GM18526 (cell line): ENCODE measurements around the gene STX16.

Experiments
- POLR2A ChIP-seq: IDR thresholded peaks from 3 replicates; pipeline ENCODE4 v1.6.1; 2011; ENCODE audit not compliant: insufficient read length; ENCODE audit errors: extremely low read depth

The STX16 gene

DNA sequence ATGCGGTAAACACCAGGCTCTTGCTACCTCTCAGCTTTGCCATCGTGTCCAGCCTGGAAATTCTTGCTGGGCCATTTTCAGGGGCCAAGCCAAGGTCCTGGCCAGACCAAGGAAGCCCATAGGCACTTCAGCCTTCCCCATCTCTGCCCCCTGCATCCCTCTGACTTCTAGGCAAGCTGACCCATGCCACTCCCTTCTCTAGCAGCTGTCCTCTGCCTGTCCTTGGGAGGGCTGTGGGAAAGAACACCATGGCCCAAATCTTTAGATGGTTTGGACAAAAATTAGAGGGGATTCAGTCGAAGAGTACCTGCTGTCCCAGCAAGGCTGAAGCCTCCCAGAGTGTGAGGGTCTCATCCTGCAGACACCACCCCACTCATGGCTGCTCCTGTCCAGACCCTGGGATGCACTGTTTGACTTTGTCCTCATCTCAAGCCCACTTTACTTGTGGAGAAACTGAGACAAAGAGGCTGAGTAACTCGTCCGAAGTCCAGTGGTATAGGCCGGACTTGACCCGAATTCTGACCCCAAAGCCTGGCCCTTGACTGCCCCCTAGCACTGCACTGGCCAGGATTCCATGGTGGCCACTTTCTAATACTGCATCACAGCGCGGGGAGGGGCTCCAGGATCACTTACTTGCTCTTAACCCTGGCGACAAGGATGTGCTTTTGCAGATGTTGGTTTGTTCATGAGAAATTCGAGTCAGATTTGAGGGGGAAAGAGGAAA lies 22.4 kb upstream of the STX16 start:
- no peak for TF ChIP-seq POLR2A

DNA sequence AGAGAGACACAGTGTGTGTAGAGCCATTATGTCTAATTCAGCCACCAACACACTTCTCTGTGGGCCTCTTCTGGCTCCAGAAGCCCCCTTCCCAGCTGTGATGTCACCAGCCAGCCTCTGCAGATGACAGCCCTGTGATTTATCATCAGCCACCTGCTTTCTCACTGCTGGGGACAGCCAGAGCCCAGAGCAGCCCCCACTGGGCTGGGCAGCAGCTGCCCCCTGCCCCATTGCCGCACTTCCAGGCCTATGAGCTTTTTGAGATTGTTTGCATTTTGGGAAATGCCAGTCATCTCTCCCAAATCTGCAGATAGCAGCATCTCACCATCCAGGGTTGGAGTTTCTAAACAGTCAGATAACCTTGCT lies 21.9 kb upstream of the STX16 start:
- TF ChIP-seq POLR2A: no peak

DNA sequence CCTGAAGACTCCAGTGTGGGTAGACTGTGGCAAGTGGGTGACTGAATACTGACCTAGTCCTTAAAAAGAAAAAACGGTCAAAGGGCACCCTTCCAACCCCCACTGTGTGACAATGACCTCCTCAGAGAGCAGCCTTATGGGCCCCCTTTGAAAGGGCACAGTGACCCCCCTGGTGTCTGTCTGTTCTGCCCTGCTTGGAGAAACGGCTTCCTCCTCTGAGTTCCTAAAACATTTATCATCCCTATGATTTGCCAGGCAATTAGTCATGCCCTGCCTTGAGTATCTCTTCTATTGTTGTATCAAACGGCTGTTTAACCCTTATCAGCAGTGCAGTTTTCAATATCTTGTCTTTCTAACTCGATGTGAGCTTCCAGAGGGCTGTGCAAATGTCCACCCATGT lies 21.0 kb upstream of the STX16 start:
- TF ChIP-seq POLR2A: no peak

DNA sequence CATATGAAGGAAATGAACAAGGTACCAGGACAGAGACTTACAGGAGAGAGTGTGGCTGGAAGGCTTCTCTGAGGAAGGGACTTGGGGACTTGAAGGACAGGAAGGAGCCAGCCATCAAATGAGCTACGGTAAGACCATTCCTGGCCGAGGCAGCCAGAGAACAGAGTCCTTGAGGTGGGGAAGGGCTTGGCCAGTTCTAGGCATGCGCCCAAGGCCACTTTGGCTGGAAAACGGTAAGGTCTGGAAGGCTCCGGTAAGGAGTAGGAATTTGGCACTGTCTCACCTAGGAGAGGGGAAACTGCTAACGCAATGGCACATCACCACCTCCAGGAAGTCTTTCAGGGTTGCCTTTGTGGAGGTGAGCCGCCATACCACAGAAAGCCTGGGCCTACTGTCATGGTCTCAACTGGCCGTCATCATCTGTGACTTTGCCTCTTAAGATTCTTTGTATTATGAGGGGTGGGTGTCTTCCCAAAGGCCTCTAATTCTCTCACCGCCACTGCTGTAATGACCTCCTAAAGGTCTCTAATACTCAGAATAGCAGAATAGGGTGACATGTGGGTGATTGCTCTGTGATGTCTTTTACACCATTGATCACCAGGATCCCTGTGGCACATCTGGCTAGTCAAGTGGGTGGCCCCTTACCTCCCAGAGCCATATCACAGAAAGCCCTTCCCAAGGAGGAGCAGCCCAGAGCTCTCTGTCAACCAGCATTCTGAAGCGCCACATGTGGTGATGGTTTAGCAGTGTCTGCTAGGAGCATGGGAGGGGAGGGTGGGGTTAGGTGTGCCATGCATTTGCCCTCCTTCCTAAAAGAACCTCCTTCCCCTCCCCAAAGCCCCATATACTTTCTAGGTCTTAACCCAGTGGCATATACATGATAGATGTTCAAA lies 17.7 kb upstream of the STX16 start:
- no peak for TF ChIP-seq POLR2A

DNA sequence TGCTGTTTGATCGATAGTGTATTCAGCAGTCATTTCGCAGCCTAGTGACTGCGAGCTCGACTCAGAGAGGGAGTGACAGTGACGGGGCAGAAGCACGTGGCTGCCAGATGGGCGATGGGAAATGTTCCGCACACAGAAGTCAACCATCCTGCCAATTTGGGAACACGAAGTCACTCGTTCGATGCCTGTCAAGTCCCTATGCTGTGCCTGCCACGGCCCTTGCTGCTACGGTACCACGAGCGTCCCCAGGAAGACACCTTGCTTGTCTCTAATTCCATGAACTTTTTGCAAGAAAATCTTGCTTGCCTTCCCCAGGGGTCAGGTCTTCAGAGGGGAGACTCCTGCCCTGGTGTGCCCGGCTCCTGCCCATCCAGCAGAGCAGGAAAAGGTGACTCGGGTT lies 17.0 kb upstream of the STX16 start:
- no peak for TF ChIP-seq POLR2A

DNA sequence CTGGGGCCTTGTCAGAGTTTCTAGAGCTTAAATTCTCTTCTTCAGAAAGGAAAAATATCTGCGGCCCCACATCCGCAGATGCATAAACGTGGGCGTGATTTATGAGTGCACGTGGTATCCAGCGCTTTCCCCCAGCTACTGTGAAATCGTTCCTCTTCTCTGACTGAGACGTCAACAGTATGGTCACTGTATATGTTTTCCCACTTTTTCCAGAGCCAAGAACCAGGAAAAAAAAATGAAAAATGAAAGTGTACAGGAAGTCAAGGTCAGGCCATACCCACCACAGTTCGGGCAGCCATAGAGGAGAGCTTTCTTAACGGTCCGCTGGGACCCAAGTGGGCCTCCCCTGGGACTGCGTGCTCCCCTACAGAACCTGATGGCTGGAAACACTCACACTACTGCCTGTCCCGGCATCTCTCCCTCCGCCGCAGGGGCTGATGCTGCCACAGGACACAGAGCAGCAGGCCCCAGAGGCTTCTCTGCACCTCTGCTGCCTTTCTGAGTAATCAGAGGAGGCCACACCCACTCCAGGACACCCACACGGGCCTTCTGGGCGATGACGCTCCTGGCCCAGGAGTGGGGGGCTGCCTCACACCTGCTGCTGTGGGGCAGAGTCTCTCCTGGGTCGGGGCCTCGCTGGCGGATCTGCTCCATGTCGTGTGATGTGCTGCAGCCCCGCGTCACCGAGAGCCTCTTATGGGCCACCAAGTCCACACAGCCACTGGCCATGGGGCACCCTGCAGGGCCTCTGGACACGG lies 16.4 kb upstream of the STX16 start:
- no peak for TF ChIP-seq POLR2A

DNA sequence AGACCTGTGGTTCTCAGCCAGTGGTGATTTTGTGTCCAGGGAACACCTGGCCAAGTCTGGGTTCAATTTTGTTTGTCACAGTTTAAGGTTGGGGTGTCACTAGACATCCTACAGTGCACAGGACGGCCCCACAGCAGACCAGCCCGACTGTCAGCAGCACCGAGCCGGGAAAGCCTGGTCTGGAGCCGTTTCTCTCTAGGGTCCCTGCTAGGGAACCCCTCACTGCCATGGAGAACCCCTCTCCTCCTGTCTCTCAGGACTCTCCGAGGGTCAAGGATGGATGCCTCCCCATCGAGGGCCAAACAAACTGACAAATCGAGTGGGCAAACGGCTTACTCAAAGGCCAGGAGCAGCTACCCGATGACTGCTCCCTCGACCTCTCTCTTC lies 15.8 kb upstream of the STX16 start:
- no peak for TF ChIP-seq POLR2A

DNA sequence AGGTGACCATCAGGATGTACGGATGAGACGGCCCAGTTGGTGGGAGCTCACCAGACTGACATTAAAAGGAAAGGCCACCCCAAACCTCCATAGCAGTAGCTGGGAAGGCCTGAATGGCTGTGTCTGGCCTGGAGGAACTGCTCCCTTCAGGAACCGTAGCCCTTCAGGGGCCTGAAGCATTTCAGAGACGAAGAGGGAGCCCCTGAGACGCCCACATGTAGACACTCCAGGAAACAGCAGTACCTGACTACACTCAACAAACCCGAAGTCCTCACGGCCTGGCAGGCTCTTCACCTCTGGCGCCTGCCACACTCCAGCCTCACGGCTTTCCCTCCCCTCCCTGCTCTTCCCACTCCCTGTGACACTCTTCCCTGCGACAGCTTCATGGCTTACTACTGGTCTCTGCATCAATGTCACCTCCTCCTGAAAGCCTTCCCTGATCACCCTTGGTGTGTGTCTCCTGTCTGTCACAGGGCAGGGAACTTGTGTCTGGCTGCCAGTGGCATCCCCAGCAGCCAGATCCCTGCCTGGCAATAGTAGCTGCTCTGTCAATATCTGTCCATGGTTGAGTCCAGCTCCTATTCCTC lies 14.6 kb upstream of the STX16 start:
- TF ChIP-seq POLR2A: no peak

DNA sequence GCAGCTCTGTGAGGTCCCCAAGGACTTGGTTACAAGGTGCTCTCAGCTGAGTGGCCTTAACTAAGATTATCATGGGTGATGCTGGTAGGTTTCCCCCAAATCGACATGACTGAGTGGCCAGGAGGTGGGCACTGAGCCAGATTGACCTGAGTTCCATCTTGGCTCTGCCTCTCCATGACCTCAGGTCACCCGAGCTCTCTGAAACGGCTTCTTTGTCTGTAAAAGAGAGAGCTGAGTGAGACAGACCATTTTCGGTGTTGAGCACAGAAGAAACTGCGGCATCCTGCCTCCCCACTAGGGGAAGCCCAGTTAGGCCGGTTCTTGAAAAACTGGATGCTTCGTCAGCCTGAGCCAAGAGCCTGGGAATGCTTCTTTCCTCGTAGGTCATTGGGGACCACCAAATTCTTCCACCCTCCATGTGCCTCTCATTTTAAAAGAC lies 14.1 kb upstream of the STX16 start:
- TF ChIP-seq POLR2A: no peak

DNA sequence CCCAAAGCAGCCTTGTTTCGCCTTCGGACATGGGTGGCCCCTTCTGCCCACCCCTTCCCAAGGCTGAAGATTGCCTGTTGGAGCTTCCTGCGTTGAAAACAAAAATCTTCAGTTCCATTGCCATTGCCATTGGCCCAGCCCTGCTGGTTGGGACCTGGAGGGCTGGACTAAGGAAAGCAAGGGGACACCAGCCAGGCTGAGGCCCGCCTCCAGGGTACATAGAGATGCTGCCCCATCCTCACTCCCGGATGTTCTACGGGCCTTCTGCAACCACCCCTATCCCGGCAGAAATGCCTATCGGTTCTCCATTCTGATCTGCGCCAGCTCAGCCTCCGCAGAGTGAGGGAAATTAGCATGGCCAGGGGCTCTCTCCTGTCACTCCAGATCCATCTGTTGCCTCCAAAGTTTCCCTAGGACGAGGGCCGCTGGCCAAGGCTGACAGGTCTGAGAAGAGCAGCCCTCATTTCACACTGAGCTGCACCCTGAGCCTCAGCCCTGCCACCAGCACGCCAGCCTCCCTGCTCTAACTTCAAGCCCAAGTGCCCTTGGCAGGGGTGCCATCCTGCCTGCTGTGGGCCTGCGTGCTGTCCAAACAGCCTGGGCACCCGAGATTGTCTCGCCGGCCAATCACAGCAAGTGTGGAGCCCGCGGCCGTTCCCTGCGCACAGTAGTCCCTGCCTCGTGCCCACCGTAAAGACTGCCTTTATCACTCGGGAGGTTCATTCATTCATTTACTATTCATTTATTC lies 13.4 kb upstream of the STX16 start:
- TF ChIP-seq POLR2A: no peak

DNA sequence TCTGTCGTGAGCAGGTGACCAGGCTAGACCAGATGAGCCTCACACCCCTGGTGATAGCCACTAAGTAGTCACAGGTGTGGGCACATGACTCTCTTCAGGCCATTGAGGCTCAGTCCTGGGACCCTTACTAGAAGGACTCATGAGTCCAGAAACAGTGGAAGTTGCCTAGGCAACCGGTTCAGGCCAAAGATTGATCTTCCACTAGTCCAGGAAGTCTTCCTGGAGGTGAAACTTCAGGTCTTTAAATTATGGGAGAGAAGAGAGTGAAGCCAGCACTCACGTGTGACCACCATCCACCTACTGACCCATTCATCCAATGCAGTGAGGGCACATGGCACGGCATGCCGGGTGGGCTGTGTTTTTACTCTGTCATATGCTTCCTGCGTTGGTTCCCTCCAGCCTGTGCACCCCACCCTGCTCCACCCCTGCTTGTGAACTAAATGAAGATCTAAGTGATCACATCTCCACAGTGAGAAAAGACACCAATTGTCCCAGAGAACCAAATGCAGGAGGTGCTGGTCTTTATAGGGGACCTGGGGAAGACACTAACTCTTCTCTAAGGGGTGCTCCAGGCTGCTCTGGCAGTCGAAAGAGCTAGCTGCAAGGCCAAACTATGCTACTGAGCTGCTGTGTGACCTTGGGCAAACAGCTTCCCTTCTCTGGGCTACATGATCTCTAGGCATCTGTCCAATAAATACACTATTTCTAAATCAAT lies 12.5 kb upstream of the STX16 start:
- no peak for TF ChIP-seq POLR2A

DNA sequence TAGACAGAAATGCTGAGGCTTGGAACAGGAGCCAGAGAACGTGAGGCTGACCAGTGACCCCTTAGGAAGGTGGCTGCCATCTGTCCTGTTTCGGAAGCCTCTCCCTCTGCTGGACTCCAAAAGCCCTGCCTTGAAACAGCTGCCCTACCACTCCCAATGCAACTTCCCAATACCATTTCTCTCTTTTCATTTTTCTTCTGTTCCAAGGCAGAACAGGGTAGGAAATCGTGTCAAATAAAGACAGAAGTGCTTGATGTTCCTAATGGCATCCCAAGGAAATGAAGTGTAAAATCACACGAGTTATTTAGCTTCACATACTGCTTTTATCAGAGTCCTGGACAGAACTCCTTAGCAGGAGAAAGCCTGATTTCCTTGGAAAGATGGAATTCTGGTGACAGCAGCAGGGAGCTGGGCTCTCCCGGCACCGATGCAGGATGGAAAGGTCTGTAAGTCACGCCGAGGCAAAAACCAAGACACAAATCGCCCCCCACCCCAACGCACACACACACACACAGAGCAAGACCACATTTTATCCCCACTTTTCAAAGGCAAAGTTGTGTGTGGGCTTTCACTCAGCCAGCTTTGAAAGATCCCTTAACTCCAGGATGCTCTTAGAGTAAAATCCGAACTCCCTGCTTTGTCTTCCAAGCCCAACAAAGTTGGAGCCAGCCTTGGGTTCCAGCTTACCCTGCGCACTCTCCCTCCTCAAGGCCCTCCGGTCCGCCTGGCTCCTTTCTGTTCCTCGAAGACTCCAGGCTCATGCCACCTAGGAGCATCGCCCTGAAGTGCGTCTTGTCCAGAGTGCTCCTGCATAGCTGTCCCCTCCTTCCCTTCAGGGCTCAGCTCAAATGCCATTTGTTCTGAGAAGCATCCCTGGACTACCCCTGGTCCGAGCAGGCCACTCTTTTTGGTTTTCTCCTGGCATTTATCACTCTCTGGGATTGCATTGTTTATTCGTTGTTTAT lies 11.6 kb upstream of the STX16 start:
- TF ChIP-seq POLR2A: no peak

DNA sequence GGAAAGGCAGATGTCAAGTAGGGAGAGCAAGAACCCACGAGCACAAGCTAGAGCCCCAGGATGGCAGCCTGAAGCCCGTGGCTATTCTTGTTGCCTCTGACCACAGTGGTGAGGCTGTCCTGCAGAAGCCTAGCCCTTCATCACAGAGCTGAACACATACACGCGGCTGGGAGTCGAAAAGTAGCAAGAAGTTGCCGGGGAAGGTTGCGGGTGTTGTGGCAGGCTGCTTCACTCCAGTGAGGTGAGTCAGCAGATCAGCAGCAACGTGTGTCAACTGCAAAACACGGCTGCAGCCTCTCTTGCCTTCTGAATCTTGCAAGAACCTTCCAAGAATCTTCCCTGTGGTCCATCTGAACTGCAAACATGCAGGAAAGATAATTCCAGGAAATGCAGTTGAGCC lies 10.6 kb upstream of the STX16 start:
- no peak for TF ChIP-seq POLR2A

DNA sequence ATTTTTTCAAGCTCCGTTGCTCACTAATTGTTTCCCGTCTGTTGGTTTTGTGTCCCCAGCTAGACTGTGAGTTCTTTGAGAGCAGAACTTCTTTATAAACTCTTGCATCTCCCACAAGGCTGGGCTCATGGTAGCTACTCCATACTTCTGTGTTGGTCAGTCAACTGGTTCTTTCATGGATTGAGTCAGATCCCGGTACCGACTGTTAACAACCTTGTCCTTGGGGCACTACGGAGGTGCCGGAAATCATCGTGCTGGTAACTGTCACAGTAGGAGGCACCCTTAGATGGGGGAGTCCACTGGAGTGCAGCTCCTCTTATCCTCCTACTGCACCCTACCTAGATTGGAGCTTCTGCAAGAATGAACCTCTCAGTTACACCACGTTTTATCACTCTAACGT lies 8.6 kb upstream of the STX16 start:
- no peak for TF ChIP-seq POLR2A
